NT2/D1 (cell line): ENCODE data around the gene SLC1A7.

Source experiments
- SUZ12 ChIP-seq: IDR thresholded peaks from 2 replicates; pipeline ENCODE4 v1.6.1; 2011; ENCODE audit not compliant: insufficient read length, insufficient read depth; ENCODE audit errors: extremely low read depth
- ZNF274 ChIP-seq: IDR thresholded peaks from 2 replicates; pipeline ENCODE4 v1.6.1; 2011; ENCODE audit warnings: mild to moderate bottlenecking, low read depth, low read length

GRCh38 chr1:53089478-53090226 lies 52.8 kb downstream of the SLC1A7 start:
- TF ChIP-seq ZNF274 (no peak), SUZ12 (no peak)
